HEK293T (cell line): ENCODE measurements around the gene PIRT.

Source experiments
- CTCF ChIA-PET: fragments of 350-600 bp; formaldehyde crosslinking; extraction: SDS; loops from one replicate; lab custom pipeline; 2021; ENCODE audit warnings: antibody characterized with exemption, inconsistent platforms; lab: Yijun Ruan, JAX
- POLR2A ChIA-PET: fragments of 350-600 bp; formaldehyde crosslinking; extraction: SDS; loops from one replicate; lab custom pipeline; 2020; ENCODE audit warnings: antibody characterized with exemption, inconsistent platforms; lab: Yijun Ruan, JAX
- DNase-seq: peaks from one replicate; pipeline ENCODE4 v3.0.0; 2012; ENCODE audit warnings: mixed read lengths; ENCODE audit errors: extremely low spot score
- ARNT ChIP-seq: fragments of 450-650 bp; IDR thresholded peaks from 2 replicates; pipeline ENCODE4 v1.6.1; 2017; ENCODE audit warnings: mild to moderate bottlenecking
- BHLHE40 ChIP-seq: fragments of 450-650 bp; IDR thresholded peaks from 2 replicates; pipeline ENCODE4 v1.6.1; 2016; ENCODE audit warnings: mild to moderate bottlenecking, moderate library complexity, borderline replicate concordance
- CTBP1 ChIP-seq: fragments of 450-650 bp; IDR thresholded peaks from 2 replicates; pipeline ENCODE4 v1.6.1; 2016; ENCODE audit warnings: borderline replicate concordance
- ELF4 ChIP-seq: fragments of 450-650 bp; IDR thresholded peaks from 2 replicates; pipeline ENCODE4 v1.6.1; 2017; ENCODE audit warnings: antibody characterized with exemption
- FOXA1 ChIP-seq: fragments of 450-650 bp; IDR thresholded peaks from 2 replicates; pipeline ENCODE4 v1.6.1; 2016; ENCODE audit warnings: mild to moderate bottlenecking
- FOXK2 ChIP-seq: fragments of 450-650 bp; IDR thresholded peaks from 2 replicates; pipeline ENCODE4 v1.6.1; 2016; ENCODE audit warnings: mild to moderate bottlenecking
- FOXM1 ChIP-seq: fragments of 450-650 bp; IDR thresholded peaks from 2 replicates; pipeline ENCODE4 v1.6.1; 2017; ENCODE audit warnings: mild to moderate bottlenecking, borderline replicate concordance
- HDGF ChIP-seq: fragments of 450-650 bp; IDR thresholded peaks from 2 replicates; pipeline ENCODE4 v1.6.1; 2017; ENCODE audit warnings: antibody characterized with exemption, borderline replicate concordance
- L3MBTL2 ChIP-seq: fragments of 450-650 bp; conservative IDR thresholded peaks from 2 replicates; pipeline ENCODE4 v1.6.1; 2016; ENCODE audit warnings: mild to moderate bottlenecking
- LEF1 ChIP-seq: fragments of 450-650 bp; IDR thresholded peaks from 2 replicates; pipeline ENCODE4 v1.6.1; 2017; ENCODE audit warnings: mild to moderate bottlenecking, borderline replicate concordance
- NFRKB ChIP-seq: fragments of 450-650 bp; IDR thresholded peaks from 2 replicates; pipeline ENCODE4 v1.6.1; 2016; ENCODE audit warnings: mild to moderate bottlenecking, moderate library complexity
- SP1 ChIP-seq: fragments of 450-650 bp; IDR thresholded peaks from 2 replicates; pipeline ENCODE4 v1.6.1; 2017
- SUZ12 ChIP-seq: fragments of 450-650 bp; IDR thresholded peaks from 2 replicates; pipeline ENCODE4 v1.6.1; 2016; ENCODE audit warnings: mild to moderate bottlenecking
- TARDBP ChIP-seq: fragments of 450-650 bp; IDR thresholded peaks from 2 replicates; pipeline ENCODE4 v1.6.1; 2016
- ZNF384 ChIP-seq: fragments of 450-650 bp; IDR thresholded peaks from 2 replicates; pipeline ENCODE4 v1.6.1; 2016
- TF ChIP-seq, protein P1 (sequence below): fragments of 450-650 bp; IDR thresholded peaks from 2 replicates; pipeline ENCODE4 v1.6.1; 2016

PIRT gene

DNA sequence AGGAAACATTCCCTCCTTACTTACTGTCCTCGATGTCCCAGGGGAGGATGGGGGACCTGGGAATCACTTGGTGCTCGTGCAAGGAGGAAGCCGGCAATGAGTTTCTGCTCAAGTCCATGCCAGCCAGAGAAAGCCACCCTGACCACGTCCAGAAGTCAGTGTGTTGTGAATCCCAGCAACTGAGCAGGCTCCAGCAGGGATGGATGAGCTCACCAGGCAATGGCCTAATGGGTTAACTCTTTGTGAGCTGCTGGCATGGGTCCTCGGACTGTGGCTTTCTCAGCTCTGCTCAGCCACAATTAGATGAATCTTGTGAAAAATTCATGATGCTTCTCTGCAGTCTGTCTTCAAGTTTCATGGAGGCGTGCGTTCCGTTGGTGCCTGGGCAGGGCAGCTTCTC lies at the start of gene PIRT:
Gene PIRT, minus strand, starts transcription at position 167 of the 400 bp plus-strand sequence. CDS start 12,442 bp downstream, outside the sequence.
- TF ChIP-seq NFRKB (no peak), LEF1 (no peak), ZNF384 (no peak), TARDBP (no peak), ELF4 (no peak), ARNT (no peak), HDGF (no peak), FOXK2 (no peak), FOXM1 (no peak), L3MBTL2 (no peak), SP1 (no peak), SUZ12 (no peak), BHLHE40 (no peak), CTBP1 (no peak), FOXA1 (no peak)
- TF ChIP-seq, protein P1, sequence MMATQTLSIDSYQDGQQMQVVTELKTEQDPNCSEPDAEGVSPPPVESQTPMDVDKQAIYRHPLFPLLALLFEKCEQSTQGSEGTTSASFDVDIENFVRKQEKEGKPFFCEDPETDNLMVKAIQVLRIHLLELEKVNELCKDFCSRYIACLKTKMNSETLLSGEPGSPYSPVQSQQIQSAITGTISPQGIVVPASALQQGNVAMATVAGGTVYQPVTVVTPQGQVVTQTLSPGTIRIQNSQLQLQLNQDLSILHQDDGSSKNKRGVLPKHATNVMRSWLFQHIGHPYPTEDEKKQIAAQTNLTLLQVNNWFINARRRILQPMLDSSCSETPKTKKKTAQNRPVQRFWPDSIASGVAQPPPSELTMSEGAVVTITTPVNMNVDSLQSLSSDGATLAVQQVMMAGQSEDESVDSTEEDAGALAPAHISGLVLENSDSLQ, result no peak
- CTCF ChIA-PET, result no interaction called here
- POLR2A ChIA-PET, result interaction anchor here (1.2 kb wide), 1 partner anchor 1159 kb away, joined by 3 read pairs; the partner anchor contains the start of gene ZNF18
- no peak for DNase-seq

DNA sequence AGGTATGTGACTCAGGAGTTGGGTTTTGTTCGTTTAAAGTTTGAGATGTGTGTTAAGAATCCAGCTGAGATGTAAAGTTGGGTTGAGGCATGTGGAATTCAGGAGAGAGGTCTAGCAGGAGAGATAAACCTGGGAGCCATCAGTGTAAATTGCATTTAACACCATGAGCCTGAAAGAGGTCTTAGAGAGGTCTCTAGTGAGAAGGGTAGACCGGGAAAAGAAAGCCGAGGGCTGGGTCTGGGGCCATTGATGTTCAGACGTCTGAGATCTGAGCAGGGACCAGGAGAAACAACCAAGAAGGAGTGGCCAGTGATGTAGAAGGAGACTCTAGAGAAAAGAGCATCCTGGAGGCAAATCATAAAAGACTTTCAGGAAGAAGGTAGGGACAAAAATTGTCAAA lies 44.1 kb upstream of the PIRT start:
- ChIA-PET CTCF (no interaction called here), POLR2A (no interaction called here)
- no peak for DNase-seq
- TF ChIP-seq BHLHE40 (no peak), ELF4 (no peak), L3MBTL2 (no peak), FOXK2 (no peak), LEF1 (no peak), CTBP1 (no peak), ZNF384 (no peak), FOXM1 (no peak), ARNT (no peak), SUZ12 (no peak), NFRKB (no peak), SP1 (no peak)

DNA sequence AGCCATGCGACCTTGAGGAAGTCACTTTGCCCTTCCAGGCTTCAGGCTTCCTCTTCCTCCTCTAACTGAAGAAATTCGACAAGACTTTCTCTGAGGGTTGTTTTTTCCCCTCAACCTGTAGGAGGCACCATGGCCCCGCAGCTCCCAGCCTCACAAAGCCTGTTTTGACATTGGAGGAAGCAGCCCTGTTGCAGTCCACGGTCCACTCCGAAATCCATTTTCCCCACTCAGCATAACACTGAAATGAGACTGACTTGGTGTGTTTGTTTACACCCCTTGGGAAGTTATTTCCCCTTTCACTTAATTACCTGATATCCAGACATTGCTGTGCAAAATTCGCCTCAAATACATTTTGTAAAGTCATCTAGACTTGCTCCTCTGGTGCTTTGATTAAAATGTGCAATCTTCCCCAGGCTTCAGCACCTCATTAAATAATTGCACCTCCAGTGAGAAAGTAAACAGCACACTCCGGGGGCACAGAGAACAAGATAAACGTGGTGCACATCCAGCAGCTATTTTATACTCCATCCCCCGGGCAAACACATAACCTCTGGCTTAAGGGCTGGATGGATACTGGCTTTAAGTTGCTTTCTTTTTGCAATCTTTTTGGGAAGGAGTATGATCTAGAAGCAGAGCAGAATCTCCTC lies 41.4 kb upstream of the PIRT start:
- no peak for TF ChIP-seq ZNF384
- no peak for TF ChIP-seq HDGF
- TF ChIP-seq SUZ12, result no peak
- no peak for TF ChIP-seq FOXA1
- no peak for TF ChIP-seq TARDBP
- no peak for TF ChIP-seq SP1
- TF ChIP-seq BHLHE40, result no peak
- TF ChIP-seq ELF4, result no peak
- TF ChIP-seq ARNT, result no peak
- TF ChIP-seq FOXK2, result no peak
- TF ChIP-seq, protein P1, result no peak
- no peak for TF ChIP-seq CTBP1
- no peak for TF ChIP-seq NFRKB
- TF ChIP-seq LEF1, result no peak
- TF ChIP-seq FOXM1, result no peak
- TF ChIP-seq L3MBTL2, result no peak
- peak; percentile 8 for DNase-seq
- ChIA-PET CTCF (interaction anchor here (1.1 kb wide), 1 partner anchor 266 kb away, joined by 5 read pairs; no protein-coding TSS in a partner anchor), POLR2A (no interaction called here)

DNA sequence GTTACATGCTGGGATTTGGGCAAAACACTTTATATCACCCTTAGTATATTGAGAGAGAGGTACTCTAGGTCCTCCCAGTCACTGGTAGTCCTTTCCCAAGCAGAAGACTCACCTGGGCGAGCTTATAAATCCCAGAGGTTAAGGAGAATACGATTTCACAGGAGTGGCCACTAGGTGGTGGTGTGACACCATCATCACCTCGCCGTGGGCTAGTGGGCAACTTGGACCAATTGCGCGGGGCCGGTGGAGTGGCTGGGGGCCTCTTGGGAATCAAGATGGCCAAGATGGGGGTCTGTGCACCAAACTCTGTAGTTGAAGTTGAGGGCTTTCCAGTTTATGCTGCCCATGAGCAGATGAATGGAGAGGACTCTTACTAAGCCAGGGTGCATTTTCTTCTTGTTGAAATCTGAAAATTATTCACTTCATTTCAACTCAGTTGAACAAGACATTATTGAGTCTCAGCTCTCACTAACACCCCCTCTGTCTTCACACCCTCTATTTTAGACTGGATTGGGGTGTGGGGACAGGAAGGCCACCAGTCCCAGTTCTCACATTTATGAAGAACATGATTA lies 38.2 kb upstream of the PIRT start:
- DNase-seq, result peak; percentile 61
- ChIA-PET CTCF (interaction anchor here (0.6 to 3.7 kb wide), 6 partner anchors 13 to 269 kb away, joined by 3 to 19 read pairs (median 4); no protein-coding TSS in a partner anchor), POLR2A (no interaction called here)
- no peak for TF ChIP-seq L3MBTL2
- no peak for TF ChIP-seq ELF4

DNA sequence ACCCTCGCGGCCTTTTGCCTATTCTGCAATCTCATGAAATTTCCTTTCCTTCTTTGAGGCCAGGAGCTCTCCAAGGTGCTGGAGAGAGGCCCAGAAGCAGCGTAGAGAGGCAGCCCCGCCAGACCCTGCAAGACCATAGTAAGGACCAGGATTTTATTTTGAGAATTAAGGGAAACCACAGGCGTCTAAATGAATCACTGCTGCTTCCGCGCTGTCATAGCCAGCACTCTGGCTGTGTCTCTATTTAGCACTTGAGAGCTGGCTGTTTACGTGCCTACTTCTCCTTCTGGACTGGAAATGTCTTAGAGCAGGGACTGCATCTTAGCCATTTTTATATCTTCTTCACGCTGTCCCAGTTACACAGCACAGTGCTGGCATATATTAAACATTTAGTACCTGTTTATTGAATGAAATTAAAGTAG lies 37.6 kb upstream of the PIRT start:
- CTCF ChIA-PET, result interaction anchor here (0.6 to 3.7 kb wide), 5 partner anchors 13 to 270 kb away, joined by 3 to 19 read pairs (median 4); no protein-coding TSS in a partner anchor
- POLR2A ChIA-PET, result no interaction called here
- DNase-seq, result peak; percentile 10
- TF ChIP-seq NFRKB (no peak), ZNF384 (no peak)

DNA sequence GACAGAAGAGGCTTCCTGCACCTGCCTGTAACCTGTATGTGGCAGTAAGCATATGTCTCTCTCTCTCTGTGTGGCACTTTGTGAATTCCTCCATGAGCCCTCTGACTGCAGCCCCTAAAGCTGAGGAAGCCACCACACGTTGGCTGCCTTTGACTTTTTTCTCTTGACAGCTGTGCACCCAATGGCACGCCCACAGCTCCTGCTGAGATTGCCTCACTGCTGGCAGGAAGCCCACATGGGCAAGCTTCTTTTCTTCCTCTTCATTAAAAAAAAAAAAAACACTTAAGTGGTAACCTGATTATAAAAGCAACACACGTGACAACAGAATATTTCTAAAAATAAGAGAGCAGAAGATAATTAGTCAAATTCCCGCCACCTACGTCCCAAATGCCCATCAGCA lies 34.0 kb upstream of the PIRT start:
- ChIA-PET POLR2A (no interaction called here), CTCF (no interaction called here)
- TF ChIP-seq BHLHE40 (no peak), FOXK2 (no peak), ELF4 (no peak), SP1 (no peak), L3MBTL2 (no peak), TARDBP (no peak), FOXA1 (no peak), ZNF384 (no peak), NFRKB (no peak), ARNT (no peak), HDGF (no peak), CTBP1 (no peak), SUZ12 (no peak), FOXM1 (no peak), LEF1 (no peak)
- TF ChIP-seq, protein P1, result no peak

More for the DNA sequence above, 34.0 kb upstream of the PIRT start:
- no peak for DNase-seq
